GM12878 (cell line): ENCODE results near the gene IMMP2L. TPM values are rescaled to one million over a fixed set of nuclear protein-coding genes. Genes with fewer than 3 reads are reported as not detected.

Experiments
- ATAC-seq: fragments of 200-7000 bp; cut with Tn5 transposase; 3 replicates; pipeline ENCODE4 v1.9.1; 2020; ENCODE audit warnings: mild to moderate bottlenecking, moderate library complexity
- BruUV-seq: library from RNA; stranded (reverse); fragments of 400-500 nt; replicated peaks from 2 replicates; lab custom pipeline; 2021; lab: Mats Ljungman, UMichigan
- CTCF ChIA-PET: fragments of 300-600 bp; sonication (Branson Sonifier 250); formaldehyde crosslinking; extraction: SDS; loops from one replicate; lab custom pipeline; 2021; ENCODE audit warnings: inconsistent platforms; lab: Yijun Ruan, JAX
- POLR2A ChIA-PET: fragments of 350-600 bp; formaldehyde crosslinking; extraction: SDS; loops from one replicate; lab custom pipeline; 2021; ENCODE audit warnings: inconsistent platforms; lab: Charles Lee
- RAD21 ChIA-PET: fragments of 300-600 bp; sonication (Branson Sonifier 250); formaldehyde crosslinking; loops from one replicate; lab custom pipeline; 2023; ENCODE audit warnings: antibody characterized with exemption; ENCODE audit not compliant: unreplicated experiment; lab: Charles Lee
- SMC1A ChIA-PET: fragments of 300-600 bp; sonication (Branson Sonifier 250); formaldehyde crosslinking; loops from one replicate; lab custom pipeline; 2023; ENCODE audit not compliant: unreplicated experiment, uncharacterized antibody; lab: Charles Lee
- DNase-seq: peaks from one replicate; pipeline ENCODE4 v3.0.0-alpha.2; 2011; ENCODE audit warnings: low read depth, low spot score
- FAIRE-seq: peaks from 3 replicates; lab custom pipeline; 2011; peaks lifted over from hg19 to GRCh38; lab: Jason Lieb, UNC
- H2AFZ ChIP-seq: 2 replicates; pipeline ENCODE4 v1.6.0; 2011; ENCODE audit warnings: low read depth, low read length, control low read depth; ENCODE audit not compliant: control insufficient read depth
- H3K27ac ChIP-seq: 2 replicates; pipeline ENCODE4 v1.5.1; 2011; ENCODE audit warnings: control low read depth; ENCODE audit not compliant: control insufficient read depth, insufficient read depth
- H3K27me3 ChIP-seq, 2 experiments: replicated peaks in 1 of 2; 2 replicates each; pipeline versions ENCODE4 v1.6.0 to v1.6.1; 2011; ENCODE audit warnings: low read length in 1 of 2; ENCODE audit not compliant: control insufficient read depth in 2 of 2, insufficient read depth in 2 of 2
- H3K36me3 ChIP-seq, 2 experiments: 2 replicates each; pipeline ENCODE4 v1.5.1; 2011; ENCODE audit warnings: low read length in 1 of 2; ENCODE audit not compliant: control insufficient read depth in 2 of 2, insufficient read depth in 2 of 2
- H3K4me1 ChIP-seq: 2 replicates; pipeline ENCODE4 v1.6.1; 2011; ENCODE audit warnings: mild to moderate bottlenecking, low read length, moderate library complexity, mixed read lengths; ENCODE audit not compliant: control insufficient read depth, insufficient read depth
- H3K4me2 ChIP-seq: 2 replicates; pipeline ENCODE4 v1.6.0; 2011; ENCODE audit warnings: control low read depth; ENCODE audit not compliant: control insufficient read depth, insufficient read depth
- H3K4me3 ChIP-seq: fragments of 200-600 bp; sonication (generic); 2 replicates; pipeline ENCODE4 v1.5.1; 2016
- H3K79me2 ChIP-seq: 2 replicates; pipeline ENCODE4 v1.6.0; 2011; ENCODE audit warnings: low read length; ENCODE audit not compliant: control insufficient read depth, insufficient read depth
- H3K9ac ChIP-seq: 2 replicates; pipeline ENCODE4 v1.8.0; 2011; ENCODE audit warnings: low read length, control low read depth, mixed read lengths; ENCODE audit not compliant: control insufficient read depth, insufficient read depth
- H3K9me3 ChIP-seq: replicated peaks from 3 replicates; pipeline ENCODE4 v1.5.1; 2011; ENCODE audit warnings: mild to moderate bottlenecking, low read length; ENCODE audit not compliant: control insufficient read depth, insufficient read depth
- H4K20me1 ChIP-seq: 2 replicates; pipeline ENCODE4 v1.6.0; 2011; ENCODE audit not compliant: control insufficient read depth, insufficient read depth
- MYC ChIP-seq: IDR thresholded peaks from 2 replicates; pipeline ENCODE4 v1.6.1; 2011; ENCODE audit warnings: mild to moderate bottlenecking, low read length, moderate library complexity, inconsistent platforms; ENCODE audit not compliant: insufficient read depth, insufficient replicate concordance, insufficient read length, severe bottlenecking
- WGBS: methylation state at CpG from one replicate; pipeline ENCODE4 v1.1.6; 2016; ENCODE audit warnings: low lambda C conversion rate; ENCODE audit not compliant: insufficient replicate concordance, insufficient coverage; ENCODE audit errors: missing lambda C conversion rate; 5-methylcytosine and 5-hydroxymethylcytosine counted together
- in situ Hi-C: fragments of 300-500 bp; cut with MboI; formaldehyde crosslinking; loops from 9 replicates; pipeline ENCODE4 v1.14.3; 2018; ENCODE audit warnings: mixed read lengths
- intact Hi-C: fragments of 100-400 bp; cut with micrococcal nuclease; formaldehyde crosslinking; loops from one replicate; pipeline ENCODE4 v1.14.2; 2022; ENCODE audit not compliant: unreplicated experiment
- polyA plus RNA-seq, 11 experiments: library from polyadenylated mRNA; depleted of rRNA in 4 of 11; unstranded in 6 of 11; stranded (reverse) in 5 of 11; fragments of >200 nt; fragmentation: Nextera tagmentation in 4 of 11; fragmentation: Illumina TruSeq in 1 of 11; extraction: Ambion mirVana in 4 of 11; extraction: Trizol in 1 of 11; gene quantifications; 1 replicate in 1 of 11; 2 replicates in 10 of 11; pipeline versions ENCODE4 v1.2.1 to v1.2.3, GENCODE V29; 2011 to 2016; ENCODE audit warnings: inconsistent platforms in 2 of 11, missing spikeins in 2 of 11, low read depth in 1 of 11
- total RNA-seq, 4 experiments: library from RNA; depleted of rRNA in 3 of 4; stranded (reverse); fragments of >200 nt in 3 of 4; fragmentation: Illumina TruSeq in 1 of 4; extraction: Trizol in 1 of 4; gene quantifications; 2 replicates each; pipeline versions ENCODE4 v1.2.1 to v1.2.3, GENCODE V29; 2013 to 2021
- TF ChIP-seq, protein P1 (sequence below): fragments of 450-650 bp; IDR thresholded peaks from 2 replicates; pipeline ENCODE4 v1.6.1; 2018; ENCODE audit warnings: borderline replicate concordance, mild to moderate bottlenecking; ENCODE audit not compliant: partially characterized antibody
- TF ChIP-seq, protein P2 (sequence below): fragments of 450-650 bp; IDR thresholded peaks from 2 replicates; pipeline ENCODE4 v1.6.1; 2016; ENCODE audit warnings: mild to moderate bottlenecking, moderate library complexity, borderline replicate concordance
- TF ChIP-seq, protein P3 (sequence below): fragments of 450-650 bp; IDR thresholded peaks from 2 replicates; pipeline ENCODE4 v1.6.1; 2017; ENCODE audit warnings: mild to moderate bottlenecking, moderate library complexity

Gene IMMP2L
- total and polyA plus RNA-seq, 10 of the 15 experiments (the other 5 are each of a cell fraction or from before 2014, with no cell fraction given): 12.6 to 46.3 (median 19.6) TPM

- ATAC-seq: no peak
- in situ Hi-C loops: no loop called here
- no peak overlapping the region for H3K4me2 ChIP-seq
- no peaks in the 10 kb centered on the region for H3K27me3 ChIP-seq
- no peak for FAIRE-seq
- TF ChIP-seq MYC: no peak
- TF ChIP-seq, protein P1, sequence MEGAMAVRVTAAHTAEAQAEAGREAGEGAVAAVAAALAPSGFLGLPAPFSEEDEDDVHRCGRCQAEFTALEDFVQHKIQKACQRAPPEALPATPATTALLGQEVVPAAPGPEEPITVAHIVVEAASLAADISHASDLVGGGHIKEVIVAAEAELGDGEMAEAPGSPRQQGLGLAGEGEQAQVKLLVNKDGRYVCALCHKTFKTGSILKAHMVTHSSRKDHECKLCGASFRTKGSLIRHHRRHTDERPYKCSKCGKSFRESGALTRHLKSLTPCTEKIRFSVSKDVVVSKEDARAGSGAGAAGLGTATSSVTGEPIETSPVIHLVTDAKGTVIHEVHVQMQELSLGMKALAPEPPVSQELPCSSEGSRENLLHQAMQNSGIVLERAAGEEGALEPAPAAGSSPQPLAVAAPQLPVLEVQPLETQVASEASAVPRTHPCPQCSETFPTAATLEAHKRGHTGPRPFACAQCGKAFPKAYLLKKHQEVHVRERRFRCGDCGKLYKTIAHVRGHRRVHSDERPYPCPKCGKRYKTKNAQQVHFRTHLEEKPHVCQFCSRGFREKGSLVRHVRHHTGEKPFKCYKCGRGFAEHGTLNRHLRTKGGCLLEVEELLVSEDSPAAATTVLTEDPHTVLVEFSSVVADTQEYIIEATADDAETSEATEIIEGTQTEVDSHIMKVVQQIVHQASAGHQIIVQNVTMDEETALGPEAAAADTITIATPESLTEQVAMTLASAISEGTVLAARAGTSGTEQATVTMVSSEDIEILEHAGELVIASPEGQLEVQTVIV: no peak
- TF ChIP-seq, protein P2, sequence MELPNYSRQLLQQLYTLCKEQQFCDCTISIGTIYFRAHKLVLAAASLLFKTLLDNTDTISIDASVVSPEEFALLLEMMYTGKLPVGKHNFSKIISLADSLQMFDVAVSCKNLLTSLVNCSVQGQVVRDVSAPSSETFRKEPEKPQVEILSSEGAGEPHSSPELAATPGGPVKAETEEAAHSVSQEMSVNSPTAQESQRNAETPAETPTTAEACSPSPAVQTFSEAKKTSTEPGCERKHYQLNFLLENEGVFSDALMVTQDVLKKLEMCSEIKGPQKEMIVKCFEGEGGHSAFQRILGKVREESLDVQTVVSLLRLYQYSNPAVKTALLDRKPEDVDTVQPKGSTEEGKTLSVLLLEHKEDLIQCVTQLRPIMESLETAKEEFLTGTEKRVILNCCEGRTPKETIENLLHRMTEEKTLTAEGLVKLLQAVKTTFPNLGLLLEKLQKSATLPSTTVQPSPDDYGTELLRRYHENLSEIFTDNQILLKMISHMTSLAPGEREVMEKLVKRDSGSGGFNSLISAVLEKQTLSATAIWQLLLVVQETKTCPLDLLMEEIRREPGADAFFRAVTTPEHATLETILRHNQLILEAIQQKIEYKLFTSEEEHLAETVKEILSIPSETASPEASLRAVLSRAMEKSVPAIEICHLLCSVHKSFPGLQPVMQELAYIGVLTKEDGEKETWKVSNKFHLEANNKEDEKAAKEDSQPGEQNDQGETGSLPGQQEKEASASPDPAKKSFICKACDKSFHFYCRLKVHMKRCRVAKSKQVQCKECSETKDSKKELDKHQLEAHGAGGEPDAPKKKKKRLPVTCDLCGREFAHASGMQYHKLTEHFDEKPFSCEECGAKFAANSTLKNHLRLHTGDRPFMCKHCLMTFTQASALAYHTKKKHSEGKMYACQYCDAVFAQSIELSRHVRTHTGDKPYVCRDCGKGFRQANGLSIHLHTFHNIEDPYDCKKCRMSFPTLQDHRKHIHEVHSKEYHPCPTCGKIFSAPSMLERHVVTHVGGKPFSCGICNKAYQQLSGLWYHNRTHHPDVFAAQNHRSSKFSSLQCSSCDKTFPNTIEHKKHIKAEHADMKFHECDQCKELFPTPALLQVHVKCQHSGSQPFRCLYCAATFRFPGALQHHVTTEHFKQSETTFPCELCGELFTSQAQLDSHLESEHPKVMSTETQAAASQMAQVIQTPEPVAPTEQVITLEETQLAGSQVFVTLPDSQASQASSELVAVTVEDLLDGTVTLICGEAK: no peak
- TF ChIP-seq, protein P3, sequence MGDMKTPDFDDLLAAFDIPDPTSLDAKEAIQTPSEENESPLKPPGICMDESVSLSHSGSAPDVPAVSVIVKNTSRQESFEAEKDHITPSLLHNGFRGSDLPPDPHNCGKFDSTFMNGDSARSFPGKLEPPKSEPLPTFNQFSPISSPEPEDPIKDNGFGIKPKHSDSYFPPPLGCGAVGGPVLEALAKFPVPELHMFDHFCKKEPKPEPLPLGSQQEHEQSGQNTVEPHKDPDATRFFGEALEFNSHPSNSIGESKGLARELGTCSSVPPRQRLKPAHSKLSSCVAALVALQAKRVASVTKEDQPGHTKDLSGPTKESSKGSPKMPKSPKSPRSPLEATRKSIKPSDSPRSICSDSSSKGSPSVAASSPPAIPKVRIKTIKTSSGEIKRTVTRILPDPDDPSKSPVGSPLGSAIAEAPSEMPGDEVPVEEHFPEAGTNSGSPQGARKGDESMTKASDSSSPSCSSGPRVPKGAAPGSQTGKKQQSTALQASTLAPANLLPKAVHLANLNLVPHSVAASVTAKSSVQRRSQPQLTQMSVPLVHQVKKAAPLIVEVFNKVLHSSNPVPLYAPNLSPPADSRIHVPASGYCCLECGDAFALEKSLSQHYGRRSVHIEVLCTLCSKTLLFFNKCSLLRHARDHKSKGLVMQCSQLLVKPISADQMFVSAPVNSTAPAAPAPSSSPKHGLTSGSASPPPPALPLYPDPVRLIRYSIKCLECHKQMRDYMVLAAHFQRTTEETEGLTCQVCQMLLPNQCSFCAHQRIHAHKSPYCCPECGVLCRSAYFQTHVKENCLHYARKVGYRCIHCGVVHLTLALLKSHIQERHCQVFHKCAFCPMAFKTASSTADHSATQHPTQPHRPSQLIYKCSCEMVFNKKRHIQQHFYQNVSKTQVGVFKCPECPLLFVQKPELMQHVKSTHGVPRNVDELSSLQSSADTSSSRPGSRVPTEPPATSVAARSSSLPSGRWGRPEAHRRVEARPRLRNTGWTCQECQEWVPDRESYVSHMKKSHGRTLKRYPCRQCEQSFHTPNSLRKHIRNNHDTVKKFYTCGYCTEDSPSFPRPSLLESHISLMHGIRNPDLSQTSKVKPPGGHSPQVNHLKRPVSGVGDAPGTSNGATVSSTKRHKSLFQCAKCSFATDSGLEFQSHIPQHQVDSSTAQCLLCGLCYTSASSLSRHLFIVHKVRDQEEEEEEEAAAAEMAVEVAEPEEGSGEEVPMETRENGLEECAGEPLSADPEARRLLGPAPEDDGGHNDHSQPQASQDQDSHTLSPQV: no peak
- no peaks in the 10 kb centered on the region for H3K79me2 ChIP-seq
- DNase-seq: no peak
- no peaks in the 10 kb centered on the region; the same call in 1 of the 3 replicates for H3K9me3 ChIP-seq
- no TSS peak for BruUV-seq
- H3K9ac ChIP-seq: no peak overlapping the region
- 27% methylated on average over 3 of the region's 3 CpGs for WGBS
- intact Hi-C loops: no loop called here
- H3K4me3 ChIP-seq: no peak overlapping the region
- H4K20me1 ChIP-seq: no peaks in the 10 kb centered on the region
- H3K27ac ChIP-seq: no peak overlapping the region
- ChIA-PET POLR2A (interaction anchor here (0.5 kb wide), 1 partner anchor 145 kb away, joined by 3 read pairs; no protein-coding TSS in a partner anchor), SMC1A (no interaction called here), CTCF (interaction anchor here (1.2 kb wide), 1 partner anchor 337 kb away, joined by 3 read pairs; no protein-coding TSS in a partner anchor), RAD21 (no interaction called here)
- no peaks in the 10 kb centered on the region for H3K36me3 ChIP-seq
- H2AFZ ChIP-seq: no peak overlapping the region
- H3K4me1 ChIP-seq: no peaks in the 10 kb centered on the region
Measured at GRCh38 chr7:111393011-111393754, 169.1 kb downstream of the IMMP2L start.
